ENCODE measurements around the gene TNNC1.

Gene TNNC1

GRCh38 chr3:52456169-52456799 lies 2.4 kb upstream of the TNNC1 start:
- H3K27me3 ChIP-seq = no peaks in the 10 kb centered on the region
- no peaks in the 10 kb centered on the region for H3K9me3 ChIP-seq
- H3K36me3 ChIP-seq = peaks cover 8% of the 10 kb centered on the region
- no peaks in the 10 kb centered on the region for H3K4me1 ChIP-seq
- no peak for DNase-seq
- no peak for TF ChIP-seq CTCF (IDR thresholded peaks at IDR 0.05; ENCODE audit: low read depth, low read length)
- H3K4me3 ChIP-seq (ENCODE audit: low read depth, low read length) = peak overlapping the region; percentile 71

GRCh38 chr3:52455283-52456168 lies 1.7 kb upstream of the TNNC1 start, which contains the start of gene NISCH:
NISCH (plus strand) TSS chr3:52455604; CDS start chr3:52455642, 38 bp downstream.
- no peaks in the 10 kb centered on the region for H3K27me3 ChIP-seq
- H3K4me3 ChIP-seq (ENCODE audit: low read depth, low read length) = peak within 1 kb of the TSS; percentile 71
- peaks cover 8% of the 10 kb centered on the region for H3K36me3 ChIP-seq
- H3K4me1 ChIP-seq = no peaks in the 10 kb centered on the region
- DNase-seq = peak; percentile 88
- TF ChIP-seq CTCF (IDR thresholded peaks at IDR 0.05; ENCODE audit: low read depth, low read length) = no peak
- H3K9me3 ChIP-seq = no peaks in the 10 kb centered on the region

- no peak for TF ChIP-seq CTCF (IDR thresholded peaks at IDR 0.05; ENCODE audit: low read depth, low read length)
- peak overlapping the region; percentile 51 for H3K4me3 ChIP-seq (ENCODE audit: low read depth, low read length)
- H3K36me3 ChIP-seq = peaks cover 8% of the 10 kb centered on the region
- H3K9me3 ChIP-seq = no peaks in the 10 kb centered on the region
- H3K27me3 ChIP-seq = no peaks in the 10 kb centered on the region
- DNase-seq = no peak
- no peaks in the 10 kb centered on the region for H3K4me1 ChIP-seq
These were observed 1.1 kb upstream of the TNNC1 start for GRCh38 chr3:52454938-52455282.

- no peak overlapping the region for H3K4me3 ChIP-seq (ENCODE audit: low read depth, low read length)
- no peaks in the 10 kb centered on the region for H3K27me3 ChIP-seq
- peaks cover 8% of the 10 kb centered on the region for H3K36me3 ChIP-seq
- no peak for DNase-seq
- no peak for TF ChIP-seq CTCF (IDR thresholded peaks at IDR 0.05; ENCODE audit: low read depth, low read length)
- no peaks in the 10 kb centered on the region for H3K4me1 ChIP-seq
- H3K9me3 ChIP-seq = no peaks in the 10 kb centered on the region
These were observed 553 bp upstream of the TNNC1 start for GRCh38 chr3:52454250-52454937.

- no peak for DNase-seq
- no peak for TF ChIP-seq CTCF (IDR thresholded peaks at IDR 0.05; ENCODE audit: low read depth, low read length)
- Histone ChIP-seq H3K9me3 (no peaks in the 10 kb centered on the region), H3K27me3 (no peaks in the 10 kb centered on the region), H3K36me3 (no peaks in the 10 kb centered on the region), H3K4me1 (no peaks in the 10 kb centered on the region), H3K4me3 (ENCODE audit: low read depth, low read length) (no peak overlapping the region)
These were observed 1.1 kb downstream of the TNNC1 start for GRCh38 chr3:52452570-52453221.

Measured in BE2C (cell line).